Uterus (tissue), 4 donors: ENCODE measurements around the gene CCDC40. TPM values are rescaled to one million over a fixed set of nuclear protein-coding genes. Genes with fewer than 3 reads are reported as not detected.

Source experiments
- DNase-seq, 2 donors: peaks; one replicate each; pipeline ENCODE4 v3.0.0-alpha.2; 2019 to 2020
- H3K27ac ChIP-seq, 2 donors: fragments of 200-600 bp; sonication (generic); 1 replicate in 1 of 2; 2 replicates in 1 of 2; pipeline ENCODE4 v1.5.1; 2016 to 2018
- H3K27me3 ChIP-seq, 2 donors: fragments of 200-600 bp; sonication (generic); one replicate each; pipeline ENCODE4 v1.5.1; 2018 to 2019; ENCODE audit warnings: control low read depth in 1 of 2
- H3K36me3 ChIP-seq, 2 donors: fragments of 200-600 bp; sonication (generic); one replicate each; pipeline ENCODE4 v1.5.1; 2019; ENCODE audit warnings: control low read depth in 1 of 2
- H3K4me1 ChIP-seq, 2 donors: fragments of 200-600 bp; sonication (generic); one replicate each; pipeline ENCODE4 v1.5.1; 2018 to 2019; ENCODE audit warnings: control low read depth in 1 of 2
- H3K4me3 ChIP-seq, 2 donors: fragments of 200-600 bp; sonication (generic); 1 replicate in 1 of 2; 2 replicates in 1 of 2; pipeline ENCODE4 v1.5.1; 2018 to 2019; ENCODE audit warnings: mild to moderate bottlenecking in 1 of 2
- H3K9me3 ChIP-seq, 2 donors: fragments of 200-600 bp; sonication (generic); one replicate each; pipeline ENCODE4 v1.5.1; 2019; ENCODE audit warnings: control low read depth in 1 of 2
- CTCF ChIP-seq, 4 experiments: fragments of 200-600 bp in 2 of 4; fragments of 450-650 bp in 2 of 4; sonication (generic) in 2 of 4; IDR thresholded peaks; one replicate each; pipeline ENCODE4 v1.5.1; 2016 to 2019; ENCODE audit warnings: antibody characterized with exemption in 4 of 4, mild to moderate bottlenecking in 2 of 4, moderate library complexity in 1 of 4
- POLR2A ChIP-seq, 2 donors: fragments of 450-650 bp; IDR thresholded peaks; one replicate each; pipeline ENCODE4 v1.6.1; 2016; ENCODE audit warnings: antibody characterized with exemption in 2 of 2, mild to moderate bottlenecking in 1 of 2, moderate library complexity in 1 of 2
- intact Hi-C: fragments of 100-400 bp; cut with DNase I; formaldehyde crosslinking; loops from one replicate; pipeline ENCODE4 v1.15.1; 2023; ENCODE audit warnings: low total_unique reads
- total RNA-seq, 4 donors: library from RNA; depleted of rRNA in 3 of 4; stranded (reverse); fragments of >200 nt in 3 of 4; gene quantifications; one replicate each; pipeline versions ENCODE4 v1.1.0 to v1.2.4, GENCODE V29; 2014 to 2023
- donor health status: DM: yes; HTN: yes; CAD: no.

The CCDC40 gene
- 10 to 100 TPM in 1 of 4 donors, 1 to 10 TPM in 2, under 1 TPM in 1; 0.88 to 16.6 (median 4.8) TPM for total RNA-seq

GRCh38 chr17:80035937-80036714 is at the start of gene CCDC40:
TSS of gene CCDC40 (plus strand) at chr17:80036642. CDS start at chr17:80036663, 21 bp downstream.
- Histone ChIP-seq H3K4me1 (peaks cover 0 to 3% of the 10 kb centered on the region in 2 donors), H3K9me3 (no peaks in the 10 kb centered on the region), H3K27me3 (no peaks in the 10 kb centered on the region), H3K36me3 (no peaks in the 10 kb centered on the region), H3K27ac (peak within 1 kb of the TSS; percentile 89 to 90), H3K4me3 (peak within 1 kb of the TSS; percentile 71 to 90)
- intact Hi-C loops: no loop called here
- peak; percentile 29 to 58 for TF ChIP-seq POLR2A (IDR thresholded peaks at IDR 0.05)
- TF ChIP-seq CTCF (IDR thresholded peaks at IDR 0.05): peak in 1 of 4 experiments; percentile 4
- peak; percentile 82 for DNase-seq

- intact Hi-C loops: no loop called here
- Histone ChIP-seq H3K27ac (peak overlapping the region; percentile 69 to 71), H3K27me3 (no peaks in the 10 kb centered on the region), H3K4me1 (peaks cover 0 to 22% of the 10 kb centered on the region in 2 donors), H3K36me3 (no peaks in the 10 kb centered on the region), H3K9me3 (no peaks in the 10 kb centered on the region), H3K4me3 (no peak overlapping the region)
- TF ChIP-seq POLR2A (IDR thresholded peaks at IDR 0.05): no peak
- TF ChIP-seq CTCF (IDR thresholded peaks at IDR 0.05): no peak
- no peak for DNase-seq
Observed at GRCh38 chr17:79987187-79987934, 49.1 kb upstream of the CCDC40 start.

GRCh38 chr17:79987935-79988184 is 48.6 kb upstream of the CCDC40 start:
- Histone ChIP-seq H3K4me3 (no peak overlapping the region), H3K27ac (peak overlapping the region; percentile 69 to 71), H3K27me3 (no peaks in the 10 kb centered on the region), H3K4me1 (peaks cover 0 to 26% of the 10 kb centered on the region in 2 donors), H3K9me3 (no peaks in the 10 kb centered on the region), H3K36me3 (no peaks in the 10 kb centered on the region)
- intact Hi-C loops: no loop called here
- TF ChIP-seq POLR2A (IDR thresholded peaks at IDR 0.05): no peak
- no peak for TF ChIP-seq CTCF (IDR thresholded peaks at IDR 0.05)
- no peak for DNase-seq

GRCh38 chr17:79988185-79988971 is 48.1 kb upstream of the CCDC40 start:
- Histone ChIP-seq H3K36me3 (no peaks in the 10 kb centered on the region), H3K4me3 (no peak overlapping the region), H3K9me3 (no peaks in the 10 kb centered on the region), H3K27ac (peak overlapping the region; percentile 69 to 71), H3K4me1 (peaks cover 0 to 26% of the 10 kb centered on the region in 2 donors), H3K27me3 (no peaks in the 10 kb centered on the region)
- no peak for TF ChIP-seq CTCF (IDR thresholded peaks at IDR 0.05)
- no peak for TF ChIP-seq POLR2A (IDR thresholded peaks at IDR 0.05)
- intact Hi-C loops: no loop called here
- DNase-seq: peak; percentile 64
